Stimulated activated CD4-positive, alpha-beta T cell treated with anti-CD3 and anti-CD28 coated beads, Interleukin-1b, Interleukin-23, amount 100 ng/mL, for 24 hours (primary cell): ENCODE data around the gene GALNT7.
"Not testable (repeated sequence)": the region's sequence is repeated elsewhere in the genome, so short reads cannot be mapped to it uniquely, and the experiment has no call there.

ENCODE experiments used
- DNase-seq, 4 experiments: peaks; one replicate each; pipeline ENCODE4 v3.0.0-alpha.2; 2020; ENCODE audit warnings: low read depth in 4 of 4, low spot score in 1 of 4

The GALNT7 gene

GRCh38 chr4:173165706-173166105 is 2.9 kb upstream of the GALNT7 start:
- no peak for DNase-seq

- DNase-seq: no peak
These were observed 2.1 kb upstream of the GALNT7 start for GRCh38 chr4:173166491-173166890.

- peak in 2 of 4 experiments; percentile 5 to 13 for DNase-seq
These were observed 734 bp upstream of the GALNT7 start for GRCh38 chr4:173167758-173168395.

GRCh38 chr4:173169178-173169427 is 492 bp downstream of the GALNT7 start:
- DNase-seq: no peak

- DNase-seq: peak; percentile 5 to 44 (median 23)
These were observed 994 bp downstream of the GALNT7 start for GRCh38 chr4:173169428-173170181.

- no peak for DNase-seq
These were observed 1.7 kb downstream of the GALNT7 start for GRCh38 chr4:173170182-173170778.

- no peak for DNase-seq
These were observed 2.5 kb downstream of the GALNT7 start for GRCh38 chr4:173171098-173171497.

- DNase-seq: no peak
These were observed 3.4 kb downstream of the GALNT7 start for GRCh38 chr4:173171987-173172386.

- DNase-seq: no peak
These were observed 5.6 kb downstream of the GALNT7 start for GRCh38 chr4:173174184-173174583.

GRCh38 chr4:173174594-173175012 is 6.0 kb downstream of the GALNT7 start:
- no peak for DNase-seq

- DNase-seq: no peak
These were observed 7.4 kb downstream of the GALNT7 start for GRCh38 chr4:173176010-173176409.

- no peak for DNase-seq
These were observed 8.6 kb downstream of the GALNT7 start for GRCh38 chr4:173177232-173177631.

GRCh38 chr4:173178144-173178543 is 9.5 kb downstream of the GALNT7 start:
- no peak for DNase-seq

GRCh38 chr4:173181848-173182247 is 13.2 kb downstream of the GALNT7 start:
- no peak for DNase-seq

- DNase-seq: no peak
These were observed 13.8 kb downstream of the GALNT7 start for GRCh38 chr4:173182403-173182802.

- not testable (repeated sequence) for DNase-seq
These were observed 15.1 kb downstream of the GALNT7 start for GRCh38 chr4:173183659-173184247.

GRCh38 chr4:173185847-173186510 is 17.4 kb downstream of the GALNT7 start:
- no peak for DNase-seq

- no peak for DNase-seq
These were observed 19.1 kb downstream of the GALNT7 start for GRCh38 chr4:173187732-173188131.

GRCh38 chr4:173188648-173189047 is 20.0 kb downstream of the GALNT7 start:
- no peak for DNase-seq

- no peak for DNase-seq
These were observed 20.6 kb downstream of the GALNT7 start for GRCh38 chr4:173189117-173189693.

GRCh38 chr4:173191623-173192041 is 23.0 kb downstream of the GALNT7 start:
- DNase-seq: no peak
